Epithelial cell of proximal tubule (primary cell): ENCODE results near the gene SLC9A9. TPM values are rescaled to one million over a fixed set of nuclear protein-coding genes. Genes with fewer than 3 reads are reported as not detected.

Source experiments
- DNase-seq: peaks from one replicate; pipeline ENCODE4 v3.0.0-alpha.2; 2011; ENCODE audit warnings: low read depth
- H3K4me3 ChIP-seq: 2 replicates; pipeline ENCODE4 v1.5.1; 2011; ENCODE audit warnings: low read depth, mild to moderate bottlenecking, low read length
- CTCF ChIP-seq: conservative IDR thresholded peaks from 2 replicates; pipeline ENCODE4 v1.5.1; 2012; ENCODE audit warnings: low read depth, mild to moderate bottlenecking, low read length
- total RNA-seq: library from RNA; depleted of rRNA; stranded (reverse); fragments of >200 nt; gene quantifications from 2 replicates; pipeline ENCODE4 v1.2.3, GENCODE V29; 2015

Gene SLC9A9
- total RNA-seq, 1 donor from 2014 or later, result 0.17 TPM

GRCh38 chr3:143380449-143380848, 467.8 kb downstream of the SLC9A9 start:
- DNase-seq, result no peak
- TF ChIP-seq CTCF, result no peak
- H3K4me3 ChIP-seq, result no peak overlapping the region

- H3K4me3 ChIP-seq, result no peak overlapping the region
- DNase-seq, result no peak
- no peak for TF ChIP-seq CTCF
Observed at GRCh38 chr3:143375698-143376097, 472.6 kb downstream of the SLC9A9 start.

GRCh38 chr3:143367171-143367570, 481.1 kb downstream of the SLC9A9 start:
- no peak for TF ChIP-seq CTCF
- no peak overlapping the region for H3K4me3 ChIP-seq
- no peak for DNase-seq

- H3K4me3 ChIP-seq, result no peak overlapping the region
- TF ChIP-seq CTCF, result no peak
- no peak for DNase-seq
Observed at GRCh38 chr3:143366672-143367071, 481.6 kb downstream of the SLC9A9 start.

GRCh38 chr3:143363949-143364348, 484.3 kb downstream of the SLC9A9 start:
- no peak for TF ChIP-seq CTCF
- no peak for DNase-seq

GRCh38 chr3:143363276-143363675, 485.0 kb downstream of the SLC9A9 start:
- TF ChIP-seq CTCF, result no peak
- no peak for DNase-seq
- no peak overlapping the region for H3K4me3 ChIP-seq

More at GRCh38 chr3:143363949-143364348, 484.3 kb downstream of the SLC9A9 start:
- H3K4me3 ChIP-seq, result no peak overlapping the region

- no peak overlapping the region for H3K4me3 ChIP-seq
- DNase-seq, result no peak
- TF ChIP-seq CTCF, result no peak
Observed at GRCh38 chr3:143362115-143362991, 485.9 kb downstream of the SLC9A9 start.
